ENCODE measurements around the gene KHDRBS2.

The KHDRBS2 gene

GRCh38 chr6:62283365-62283764 lies 2.7 kb downstream of the KHDRBS2 start:
- no peaks in the 10 kb centered on the region for H3K9me3 ChIP-seq (ENCODE audit: insufficient read depth, low read depth, low read length)
- H3K27ac ChIP-seq (ENCODE audit: low read length): no peak overlapping the region
- peaks cover 8% of the 10 kb centered on the region; the same call in 1 of the 2 replicates for H3K4me1 ChIP-seq (ENCODE audit: insufficient read depth, low read length)
- H3K27me3 ChIP-seq (ENCODE audit: insufficient read depth, low read length): peaks cover 25% of the 10 kb centered on the region
- peak overlapping the region; percentile 88; the same call in 1 of the 2 replicates for H3K4me3 ChIP-seq (ENCODE audit: low read length)
- H3K9ac ChIP-seq (ENCODE audit: low read depth, low read length): no peak overlapping the region
- no peaks in the 10 kb centered on the region for H3K36me3 ChIP-seq (ENCODE audit: insufficient read depth, low read depth, low read length)

- H3K4me3 ChIP-seq (ENCODE audit: low read length): no peak overlapping the region
- H3K9me3 ChIP-seq (ENCODE audit: insufficient read depth, low read depth, low read length): no peaks in the 10 kb centered on the region
- no peak overlapping the region for H3K9ac ChIP-seq (ENCODE audit: low read depth, low read length)
- H3K4me1 ChIP-seq (ENCODE audit: insufficient read depth, low read length): peaks cover 8% of the 10 kb centered on the region; the same call in 1 of the 2 replicates
- H3K27me3 ChIP-seq (ENCODE audit: insufficient read depth, low read length): peaks cover 4% of the 10 kb centered on the region; the same call in 1 of the 2 replicates
- no peaks in the 10 kb centered on the region for H3K36me3 ChIP-seq (ENCODE audit: insufficient read depth, low read depth, low read length)
- no peak overlapping the region for H3K27ac ChIP-seq (ENCODE audit: low read length)
Measured at GRCh38 chr6:62280099-62280498, 5.9 kb downstream of the KHDRBS2 start.

- Histone ChIP-seq H3K4me1 (ENCODE audit: insufficient read depth, low read length) (no peaks in the 10 kb centered on the region), H3K27me3 (ENCODE audit: insufficient read depth, low read length) (no peaks in the 10 kb centered on the region), H3K36me3 (ENCODE audit: insufficient read depth, low read depth, low read length) (no peaks in the 10 kb centered on the region), H3K9ac (ENCODE audit: low read depth, low read length) (no peak overlapping the region), H3K27ac (ENCODE audit: low read length) (no peak overlapping the region), H3K9me3 (ENCODE audit: insufficient read depth, low read depth, low read length) (no peaks in the 10 kb centered on the region), H3K4me3 (ENCODE audit: low read length) (no peak overlapping the region)
Measured at GRCh38 chr6:62272114-62272513, 13.9 kb downstream of the KHDRBS2 start.

GRCh38 chr6:62265906-62266525 lies 20.0 kb downstream of the KHDRBS2 start:
- no peaks in the 10 kb centered on the region; the same call in 1 of the 2 replicates for H3K4me1 ChIP-seq (ENCODE audit: insufficient read depth, low read length)
- no peaks in the 10 kb centered on the region for H3K27me3 ChIP-seq (ENCODE audit: insufficient read depth, low read length)
- H3K4me3 ChIP-seq (ENCODE audit: low read length): no peak overlapping the region
- H3K27ac ChIP-seq (ENCODE audit: low read length): no peak overlapping the region
- peak overlapping the region; percentile 18; the same call in 1 of the 2 replicates for H3K9ac ChIP-seq (ENCODE audit: low read depth, low read length)
- no peaks in the 10 kb centered on the region for H3K36me3 ChIP-seq (ENCODE audit: insufficient read depth, low read depth, low read length)
- no peaks in the 10 kb centered on the region for H3K9me3 ChIP-seq (ENCODE audit: insufficient read depth, low read depth, low read length)

- H3K9me3 ChIP-seq (ENCODE audit: insufficient read depth, low read depth, low read length): no peaks in the 10 kb centered on the region
Measured at GRCh38 chr6:62262283-62262682, 23.7 kb downstream of the KHDRBS2 start.

GRCh38 chr6:62246087-62246486 lies 39.9 kb downstream of the KHDRBS2 start:
- H3K27me3 ChIP-seq (ENCODE audit: insufficient read depth, low read length): no peaks in the 10 kb centered on the region
- no peak overlapping the region for H3K4me3 ChIP-seq (ENCODE audit: low read length)
- peaks cover 20% of the 10 kb centered on the region for H3K4me1 ChIP-seq (ENCODE audit: insufficient read depth, low read length)
- H3K9ac ChIP-seq (ENCODE audit: low read depth, low read length): no peak overlapping the region
- no peaks in the 10 kb centered on the region for H3K36me3 ChIP-seq (ENCODE audit: insufficient read depth, low read depth, low read length)
- no peak overlapping the region for H3K27ac ChIP-seq (ENCODE audit: low read length)
- no peaks in the 10 kb centered on the region for H3K9me3 ChIP-seq (ENCODE audit: insufficient read depth, low read depth, low read length)

More at GRCh38 chr6:62262283-62262682, 23.7 kb downstream of the KHDRBS2 start:
- Histone ChIP-seq H3K36me3 (ENCODE audit: insufficient read depth, low read depth, low read length) (no peaks in the 10 kb centered on the region), H3K9ac (ENCODE audit: low read depth, low read length) (no peak overlapping the region), H3K4me3 (ENCODE audit: low read length) (no peak overlapping the region), H3K27me3 (ENCODE audit: insufficient read depth, low read length) (no peaks in the 10 kb centered on the region), H3K4me1 (ENCODE audit: insufficient read depth, low read length) (no peaks in the 10 kb centered on the region; the same call in 1 of the 2 replicates), H3K27ac (ENCODE audit: low read length) (no peak overlapping the region)

- H3K27me3 ChIP-seq (ENCODE audit: insufficient read depth, low read length): no peaks in the 10 kb centered on the region
- H3K27ac ChIP-seq (ENCODE audit: low read length): no peak overlapping the region
- H3K4me3 ChIP-seq (ENCODE audit: low read length): no peak overlapping the region
- H3K36me3 ChIP-seq (ENCODE audit: insufficient read depth, low read depth, low read length): no peaks in the 10 kb centered on the region
- H3K4me1 ChIP-seq (ENCODE audit: insufficient read depth, low read length): no peaks in the 10 kb centered on the region
- no peaks in the 10 kb centered on the region for H3K9me3 ChIP-seq (ENCODE audit: insufficient read depth, low read depth, low read length)
- no peak overlapping the region for H3K9ac ChIP-seq (ENCODE audit: low read depth, low read length)
Measured at GRCh38 chr6:62236784-62237183, 49.2 kb downstream of the KHDRBS2 start.

GRCh38 chr6:62229231-62229630 lies 56.8 kb downstream of the KHDRBS2 start:
- H3K27me3 ChIP-seq (ENCODE audit: insufficient read depth, low read length): no peaks in the 10 kb centered on the region
- no peaks in the 10 kb centered on the region for H3K36me3 ChIP-seq (ENCODE audit: insufficient read depth, low read depth, low read length)
- no peaks in the 10 kb centered on the region; the same call in 1 of the 2 replicates for H3K9me3 ChIP-seq (ENCODE audit: insufficient read depth, low read depth, low read length)
- H3K9ac ChIP-seq (ENCODE audit: low read depth, low read length): no peak overlapping the region
- no peak overlapping the region for H3K27ac ChIP-seq (ENCODE audit: low read length)
- no peaks in the 10 kb centered on the region for H3K4me1 ChIP-seq (ENCODE audit: insufficient read depth, low read length)
- no peak overlapping the region for H3K4me3 ChIP-seq (ENCODE audit: low read length)

- H3K4me3 ChIP-seq (ENCODE audit: low read length): no peak overlapping the region
- H3K27me3 ChIP-seq (ENCODE audit: insufficient read depth, low read length): no peaks in the 10 kb centered on the region
- 0 out of 2 replicates have a peak, but pooled peaks cover 5% of the 10 kb centered on the region for H3K9me3 ChIP-seq (ENCODE audit: insufficient read depth, low read depth, low read length)
- H3K36me3 ChIP-seq (ENCODE audit: insufficient read depth, low read depth, low read length): no peaks in the 10 kb centered on the region
- no peak overlapping the region for H3K9ac ChIP-seq (ENCODE audit: low read depth, low read length)
- H3K4me1 ChIP-seq (ENCODE audit: insufficient read depth, low read length): no peaks in the 10 kb centered on the region
- no peak overlapping the region for H3K27ac ChIP-seq (ENCODE audit: low read length)
Measured at GRCh38 chr6:62217866-62218265, 68.2 kb downstream of the KHDRBS2 start.

- H3K36me3 ChIP-seq (ENCODE audit: insufficient read depth, low read depth, low read length): no peaks in the 10 kb centered on the region
- H3K4me1 ChIP-seq (ENCODE audit: insufficient read depth, low read length): 0 out of 2 replicates have a peak, but pooled peaks cover 2% of the 10 kb centered on the region
- H3K4me3 ChIP-seq (ENCODE audit: low read length): no peak overlapping the region
- H3K27ac ChIP-seq (ENCODE audit: low read length): no peak overlapping the region
- H3K27me3 ChIP-seq (ENCODE audit: insufficient read depth, low read length): no peaks in the 10 kb centered on the region
- H3K9ac ChIP-seq (ENCODE audit: low read depth, low read length): no peak overlapping the region
- H3K9me3 ChIP-seq (ENCODE audit: insufficient read depth, low read depth, low read length): no peaks in the 10 kb centered on the region
Measured at GRCh38 chr6:62202078-62202477, 83.9 kb downstream of the KHDRBS2 start.

- no peak overlapping the region for H3K4me3 ChIP-seq (ENCODE audit: low read length)
- H3K27me3 ChIP-seq (ENCODE audit: insufficient read depth, low read length): no peaks in the 10 kb centered on the region
- no peak overlapping the region for H3K9ac ChIP-seq (ENCODE audit: low read depth, low read length)
- no peaks in the 10 kb centered on the region for H3K36me3 ChIP-seq (ENCODE audit: insufficient read depth, low read depth, low read length)
- peaks cover 4% of the 10 kb centered on the region; the same call in 1 of the 2 replicates for H3K4me1 ChIP-seq (ENCODE audit: insufficient read depth, low read length)
- no peaks in the 10 kb centered on the region for H3K9me3 ChIP-seq (ENCODE audit: insufficient read depth, low read depth, low read length)
- no peak overlapping the region for H3K27ac ChIP-seq (ENCODE audit: low read length)
Measured at GRCh38 chr6:62192593-62192992, 93.4 kb downstream of the KHDRBS2 start.

- Histone ChIP-seq H3K9ac (ENCODE audit: low read depth, low read length) (no peak overlapping the region), H3K4me3 (ENCODE audit: low read length) (no peak overlapping the region), H3K9me3 (ENCODE audit: insufficient read depth, low read depth, low read length) (no peaks in the 10 kb centered on the region), H3K36me3 (ENCODE audit: insufficient read depth, low read depth, low read length) (no peaks in the 10 kb centered on the region), H3K27ac (ENCODE audit: low read length) (no peak overlapping the region), H3K27me3 (ENCODE audit: insufficient read depth, low read length) (no peaks in the 10 kb centered on the region), H3K4me1 (ENCODE audit: insufficient read depth, low read length) (no peaks in the 10 kb centered on the region)
Measured at GRCh38 chr6:62175195-62175594, 110.8 kb downstream of the KHDRBS2 start.
